ENCODE measurements around the gene HDGF.
"Not testable (repeated sequence)": the region's sequence is repeated elsewhere in the genome, so short reads cannot be mapped to it uniquely, and the experiment has no call there.

The HDGF gene

GRCh38 chr1:156766298-156767100 lies 15.0 kb upstream of the HDGF start:
- DNase-seq: no peak

DNA sequence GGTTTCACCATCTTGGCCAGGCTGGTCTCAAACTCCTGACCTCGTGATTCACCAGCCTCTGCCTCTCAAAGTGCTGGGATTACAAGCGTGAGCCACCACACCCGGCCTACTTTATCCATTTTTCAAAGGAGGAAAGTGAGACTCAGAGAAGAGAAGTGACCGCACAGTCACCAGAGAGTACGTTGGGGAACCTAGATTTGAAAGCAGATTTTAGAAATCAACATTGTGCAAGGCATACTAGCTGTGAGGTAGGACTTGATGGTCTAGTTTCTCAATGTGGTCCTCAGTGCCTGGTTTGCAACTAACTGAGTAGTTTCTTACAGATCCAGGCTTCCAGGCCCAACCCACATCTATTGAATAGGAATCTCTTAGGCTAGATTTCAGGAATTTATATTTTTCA lies 14.2 kb upstream of the HDGF start:
- DNase-seq: no peak

GRCh38 chr1:156765136-156765535 lies 13.7 kb upstream of the HDGF start:
- not testable (repeated sequence) for DNase-seq

GRCh38 chr1:156760796-156761104 lies 9.3 kb upstream of the HDGF start:
- no peak for DNase-seq

- no peak for DNase-seq
Observed at GRCh38 chr1:156760092-156760795, 8.8 kb upstream of the HDGF start.

- DNase-seq: not testable (repeated sequence)
Observed at GRCh38 chr1:156757572-156758253, 6.2 kb upstream of the HDGF start.

DNA sequence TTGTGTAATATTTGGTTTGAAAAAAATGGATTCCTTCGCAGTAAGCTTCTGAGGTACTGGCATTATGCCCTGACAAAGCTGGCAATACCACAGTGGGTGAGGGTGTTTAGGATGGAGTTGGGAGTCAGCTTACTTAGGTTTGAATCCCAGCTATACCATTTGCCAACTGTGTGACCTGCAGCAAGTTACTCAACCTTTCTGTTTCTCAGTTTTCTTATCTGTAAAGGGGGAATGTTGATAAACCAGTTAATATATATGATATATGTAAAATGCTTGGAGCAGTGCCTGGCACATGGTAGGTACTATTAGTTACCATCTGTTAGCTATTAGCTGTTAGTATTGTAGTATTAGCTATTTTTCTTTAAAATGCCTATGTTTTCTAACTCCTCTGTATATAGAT lies 4.9 kb upstream of the HDGF start:
- no peak for DNase-seq

DNA sequence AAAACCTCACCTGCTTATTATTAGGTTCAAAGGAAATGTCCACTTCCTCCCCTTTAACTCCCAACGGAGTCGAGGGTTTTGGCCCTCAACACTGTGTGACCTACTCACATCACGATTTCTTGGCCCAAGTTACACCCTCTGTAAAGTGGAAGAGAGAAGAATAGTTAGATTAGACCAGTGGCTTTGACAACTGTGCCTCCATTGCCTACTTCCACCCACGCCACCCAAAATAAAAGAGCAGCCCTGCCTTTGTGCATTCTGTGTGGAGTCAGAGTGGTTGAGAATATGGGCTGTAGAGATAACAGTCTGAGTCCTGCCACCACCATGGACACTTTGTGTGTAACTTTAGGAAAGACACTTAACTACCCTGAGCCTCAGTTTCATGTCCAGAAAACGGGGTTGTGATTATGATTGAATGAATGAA lies 4.1 kb upstream of the HDGF start:
- no peak for DNase-seq

GRCh38 chr1:156754219-156754618 lies 2.7 kb upstream of the HDGF start:
- DNase-seq: no peak

DNA sequence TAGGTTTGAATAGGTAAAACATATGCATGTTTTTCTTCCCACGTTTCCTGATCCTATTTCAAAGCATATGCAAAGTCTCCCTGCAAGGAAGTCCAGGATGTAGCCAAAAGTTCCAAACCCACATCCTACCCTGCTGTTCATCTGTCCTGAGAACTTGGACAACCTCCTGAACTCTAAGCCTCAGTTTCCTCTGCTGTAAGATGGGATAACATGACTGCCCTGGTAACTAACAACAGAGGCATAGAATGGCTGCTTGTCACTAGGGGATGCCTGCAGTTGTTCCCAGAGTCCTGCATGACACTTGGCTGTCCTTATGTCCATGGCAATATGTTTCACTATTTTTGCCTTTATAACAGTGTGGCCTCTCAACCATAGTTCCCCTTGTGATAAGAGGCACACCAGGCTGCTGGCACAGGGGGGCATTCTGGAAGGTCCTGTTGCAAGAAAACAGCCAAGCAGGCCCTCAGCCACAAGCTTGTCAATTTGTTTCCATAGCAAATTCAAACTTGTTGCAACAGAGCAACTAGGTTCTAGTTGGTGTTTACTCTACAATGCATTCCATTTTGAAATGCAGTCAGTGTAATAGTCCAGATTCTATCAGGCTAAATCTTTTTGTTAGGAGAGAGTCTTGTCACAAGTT lies 1.5 kb upstream of the HDGF start:
- DNase-seq: no peak

DNA sequence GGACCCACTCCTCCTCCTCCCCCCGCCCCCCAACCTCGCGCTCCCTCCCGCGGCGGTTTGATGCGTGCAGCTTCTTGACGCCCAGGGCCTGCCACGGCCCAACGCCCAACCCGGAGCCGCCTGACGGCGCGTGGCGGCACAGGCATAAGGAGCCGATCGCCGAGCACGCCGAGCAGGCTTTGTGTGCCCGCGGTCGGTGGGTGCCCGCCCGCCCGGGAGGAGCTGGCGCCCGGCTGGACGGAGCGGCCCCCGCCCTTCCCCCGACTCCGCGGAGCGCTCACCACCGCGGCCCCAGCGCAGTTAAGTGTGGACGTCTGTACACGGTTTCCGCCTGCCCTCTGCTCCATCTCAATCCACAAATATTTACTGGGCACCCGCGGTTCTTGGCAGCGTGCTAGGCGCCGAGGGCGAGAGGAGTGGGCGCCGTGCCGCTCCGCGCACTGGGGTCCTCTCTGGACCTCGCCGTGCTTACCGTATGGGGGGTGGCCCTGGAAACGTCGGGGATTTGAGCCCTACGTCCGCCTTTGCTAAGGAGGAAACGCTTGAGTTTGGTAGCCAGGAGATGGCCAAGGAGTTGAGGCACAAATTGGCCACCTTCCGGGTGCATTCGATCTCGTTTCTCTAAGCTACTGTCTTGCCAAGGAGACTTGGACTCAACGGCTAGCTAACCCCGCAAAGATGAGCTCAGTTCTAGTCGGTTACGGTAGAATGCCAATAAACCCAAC lies 444 bp upstream of the HDGF start:
- peak; percentile 95 for DNase-seq

DNA sequence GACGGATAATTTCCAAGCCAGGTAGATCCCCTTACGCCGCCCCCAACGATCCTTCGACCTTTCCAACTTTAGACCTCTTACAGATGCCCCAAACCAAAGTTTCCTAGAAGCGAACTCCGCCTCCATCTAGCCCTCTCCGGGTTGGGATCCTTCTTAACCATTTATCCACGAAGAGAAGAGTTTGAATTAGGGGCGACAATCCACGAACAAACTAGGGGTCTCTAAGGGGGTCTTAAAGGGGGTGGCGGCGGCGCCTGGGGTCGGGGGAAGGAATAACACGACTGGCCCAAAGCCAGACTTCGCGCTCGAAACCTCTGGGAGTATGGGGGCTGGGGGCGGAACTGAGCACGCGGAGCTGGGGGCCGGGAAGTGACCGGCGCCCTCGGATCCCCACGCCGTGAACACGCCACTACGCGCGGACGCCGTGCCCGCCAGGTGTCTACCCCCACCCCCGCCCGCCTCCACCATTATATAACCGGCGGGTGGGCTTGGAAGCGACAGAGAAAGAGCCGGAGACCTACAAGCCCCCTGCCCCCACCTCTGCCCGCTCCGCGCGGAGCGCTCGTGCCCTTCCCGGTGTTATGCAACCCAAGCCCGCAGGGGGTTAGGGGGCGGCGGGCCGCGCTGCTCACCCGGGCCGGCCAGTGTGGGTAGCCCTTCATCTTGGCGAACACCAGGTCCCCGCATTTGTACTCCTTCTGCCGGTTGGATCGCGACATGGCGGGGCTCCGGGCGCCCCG lies 594 bp downstream of the HDGF start:
- DNase-seq: peak; percentile 16

DNA sequence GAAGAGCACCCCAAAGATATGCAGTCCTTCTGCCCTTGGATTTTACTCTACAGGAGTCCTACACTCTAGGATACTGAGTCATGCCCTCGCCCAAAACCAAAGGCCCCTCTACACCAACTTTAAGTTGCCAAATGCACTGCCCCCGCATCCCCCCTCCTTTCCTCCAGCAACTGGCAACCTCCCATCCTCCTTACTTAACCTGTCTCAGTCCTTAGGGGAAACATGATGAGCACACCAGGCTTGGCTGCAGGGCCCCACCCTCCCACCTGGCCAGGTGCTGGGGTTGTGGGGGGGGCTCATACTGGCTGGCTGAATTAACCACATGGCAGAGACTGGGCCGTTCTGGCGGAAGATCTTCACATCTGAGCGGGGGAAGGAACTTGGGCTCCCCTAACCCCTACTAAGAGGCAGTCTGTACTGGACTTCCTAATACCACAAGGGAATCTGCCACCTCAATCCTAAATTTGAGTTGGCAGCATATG lies 1.2 kb downstream of the HDGF start:
- no peak for DNase-seq

DNA sequence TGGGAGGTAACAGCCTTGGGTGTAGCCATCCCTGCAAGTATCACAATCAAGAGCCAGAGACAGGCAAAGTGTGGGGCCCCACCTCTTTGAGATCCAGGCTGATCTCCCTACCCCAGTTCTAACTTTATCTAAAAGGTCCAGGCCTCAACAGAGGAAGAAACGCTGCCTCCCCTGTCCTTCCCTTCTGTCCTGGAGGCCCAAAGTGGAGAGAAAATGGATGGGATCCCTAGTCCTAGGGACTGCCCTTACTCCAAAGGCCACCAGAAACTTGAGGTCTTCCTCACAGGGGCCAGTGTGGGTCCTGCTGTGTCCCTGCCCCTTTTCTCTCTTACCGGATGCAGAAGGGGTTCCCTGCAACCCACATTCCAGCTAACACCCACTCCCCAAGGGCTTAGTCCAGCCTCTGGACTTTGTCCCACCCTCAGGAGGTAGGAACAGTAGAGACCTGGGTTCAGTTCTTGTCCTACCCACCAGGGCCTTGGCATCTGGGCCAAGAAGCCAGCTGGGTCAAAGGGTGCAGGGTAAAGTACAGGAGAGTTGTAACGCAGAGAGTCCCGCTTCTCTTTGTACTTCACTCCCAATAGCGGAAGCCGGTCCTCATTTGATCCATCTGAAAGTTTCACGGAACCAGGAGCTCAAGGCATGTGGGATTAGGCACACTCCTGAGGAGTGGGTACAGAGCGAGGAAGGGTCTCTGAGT lies 1.9 kb downstream of the HDGF start:
- no peak for DNase-seq

GRCh38 chr1:156748670-156749418 lies 2.6 kb downstream of the HDGF start:
- no peak for DNase-seq

GRCh38 chr1:156747742-156748669 lies 3.5 kb downstream of the HDGF start:
- DNase-seq: no peak

- DNase-seq: peak; percentile 54
Observed at GRCh38 chr1:156746728-156747631, 4.5 kb downstream of the HDGF start.

DNA sequence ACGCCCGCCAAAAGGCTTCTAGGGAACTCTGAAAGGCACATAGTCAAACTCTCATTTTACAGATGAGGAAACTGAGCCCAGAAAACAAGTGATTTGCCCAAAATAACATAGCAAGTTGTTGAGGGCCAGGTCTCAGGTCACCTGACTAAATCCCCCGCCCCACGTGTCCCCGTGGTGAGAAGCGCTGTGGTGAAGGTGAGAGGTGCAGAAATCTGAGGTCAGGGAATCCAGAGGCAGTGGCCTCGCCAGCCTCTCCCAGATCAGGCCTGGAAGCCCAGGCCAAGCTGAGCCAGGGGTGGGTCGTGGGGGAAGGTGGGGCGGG lies 5.1 kb downstream of the HDGF start:
- DNase-seq: no peak
